ENCODE results near the gene LTA4H.

GRCh38 chr12:95966287-95966870 lies 69.0 kb downstream of the LTA4H start:
- TF ChIP-seq CTCF (conservative IDR thresholded peaks at IDR 0.05) (no peak), EZH2 (IDR thresholded peaks at IDR 0.05; ENCODE audit: low read depth) (no peak)

Measured in PC-9 (cell line).